ENCODE measurements around the gene DCAF10. TPM values are rescaled to one million over a fixed set of nuclear protein-coding genes. Genes with fewer than 3 reads are reported as not detected.
"Not testable (repeated sequence)": the region's sequence is repeated elsewhere in the genome, so short reads cannot be mapped to it uniquely, and the experiment has no call there.

Gene DCAF10
- total and polyA plus RNA-seq, 3 experiments from 2014 or later: 14.9 to 27.2 (median 15.1) TPM

- Histone ChIP-seq H3K27me3 (ENCODE audit: insufficient read depth, low read length, poor library complexity, severe bottlenecking) (no peaks in the 10 kb centered on the region), H3K27ac (ENCODE audit: low read depth, low read length) (no peak overlapping the region), H3K4me3 (ENCODE audit: low read length) (no peak overlapping the region), H3K9me3 (ENCODE audit: low read length) (no peaks in the 10 kb centered on the region), H3K4me1 (ENCODE audit: insufficient read depth, low read length) (peaks cover 12% of the 10 kb centered on the region), H3K36me3 (ENCODE audit: insufficient read depth, low read length) (no peaks in the 10 kb centered on the region)
- H3K4me1 Mint-ChIP-seq: peaks cover 10 to 19% (median 15%) of the 10 kb centered on the region in 3 donors
- POLR2A ChIA-PET: no interaction called here
- H3K36me3 Mint-ChIP-seq: peaks cover 0 to 3% (median 0%) of the 10 kb centered on the region in 3 donors
- no peaks in the 10 kb centered on the region for H3K9me3 Mint-ChIP-seq
- CTCF ChIA-PET: no interaction called here
- H3K27me3 Mint-ChIP-seq: peaks cover 0 to 5% of the 10 kb centered on the region in 2 donors
- DNase-seq: no peak
- no peak overlapping the region for H3K4me3 Mint-ChIP-seq
- H3K27ac Mint-ChIP-seq: no peak overlapping the region
Observed at GRCh38 chr9:37908283-37908682, 107.7 kb downstream of the DCAF10 start.

- Histone ChIP-seq H3K4me3 (ENCODE audit: low read length) (no peak overlapping the region), H3K36me3 (ENCODE audit: insufficient read depth, low read length) (no peaks in the 10 kb centered on the region), H3K27me3 (ENCODE audit: insufficient read depth, low read length, poor library complexity, severe bottlenecking) (no peaks in the 10 kb centered on the region), H3K4me1 (ENCODE audit: insufficient read depth, low read length) (peaks cover 12% of the 10 kb centered on the region), H3K9me3 (ENCODE audit: low read length) (no peaks in the 10 kb centered on the region), H3K27ac (ENCODE audit: low read depth, low read length) (no peak overlapping the region)
- H3K9me3 Mint-ChIP-seq: no peaks in the 10 kb centered on the region
- peaks cover 9 to 21% (median 14%) of the 10 kb centered on the region in 3 donors for H3K4me1 Mint-ChIP-seq
- no peak for DNase-seq
- ChIA-PET POLR2A (no interaction called here), CTCF (no interaction called here)
- no peak overlapping the region for H3K4me3 Mint-ChIP-seq
- peaks cover 4 to 5% of the 10 kb centered on the region in 2 donors for H3K27me3 Mint-ChIP-seq
- peaks cover 0 to 2% (median 0%) of the 10 kb centered on the region in 3 donors for H3K36me3 Mint-ChIP-seq
- H3K27ac Mint-ChIP-seq: peak overlapping the region in 1 of 8 donors; percentile 17
Observed at GRCh38 chr9:37908698-37909186, 108.1 kb downstream of the DCAF10 start.

GRCh38 chr9:37909326-37909725 is 108.7 kb downstream of the DCAF10 start:
- DNase-seq: no peak
- Mint-ChIP-seq H3K9me3 (no peaks in the 10 kb centered on the region), H3K4me1 (peaks cover 6 to 20% (median 12%) of the 10 kb centered on the region in 3 donors), H3K4me3 (no peak overlapping the region), H3K27ac (peak overlapping the region in 1 of 8 donors; percentile 17), H3K36me3 (no peaks in the 10 kb centered on the region), H3K27me3 (peaks cover 2 to 4% of the 10 kb centered on the region in 2 donors)
- Histone ChIP-seq H3K9me3 (ENCODE audit: low read length) (no peaks in the 10 kb centered on the region), H3K27ac (ENCODE audit: low read depth, low read length) (no peak overlapping the region), H3K36me3 (ENCODE audit: insufficient read depth, low read length) (no peaks in the 10 kb centered on the region), H3K27me3 (ENCODE audit: insufficient read depth, low read length, poor library complexity, severe bottlenecking) (no peaks in the 10 kb centered on the region), H3K4me3 (ENCODE audit: low read length) (no peak overlapping the region), H3K4me1 (ENCODE audit: insufficient read depth, low read length) (peaks cover 11% of the 10 kb centered on the region)
- CTCF ChIA-PET: no interaction called here
- POLR2A ChIA-PET: no interaction called here

- H3K27ac Mint-ChIP-seq; H3K9me3 Mint-ChIP-seq; H3K4me1 ChIP-seq (ENCODE audit: insufficient read depth, low read length); DNase-seq; H3K36me3 Mint-ChIP-seq; H3K27me3 ChIP-seq (ENCODE audit: insufficient read depth, low read length, poor library complexity, severe bottlenecking); CTCF ChIA-PET; H3K4me3 Mint-ChIP-seq; H3K36me3 ChIP-seq (ENCODE audit: insufficient read depth, low read length); H3K27me3 Mint-ChIP-seq; H3K4me3 ChIP-seq (ENCODE audit: low read length); H3K9me3 ChIP-seq (ENCODE audit: low read length); H3K27ac ChIP-seq (ENCODE audit: low read depth, low read length); POLR2A ChIA-PET: not testable (repeated sequence)
- peaks cover 2 to 14% (median 7%) of the 10 kb centered on the region in 3 donors for H3K4me1 Mint-ChIP-seq
Observed at GRCh38 chr9:37909836-37910235, 109.2 kb downstream of the DCAF10 start.

DNA sequence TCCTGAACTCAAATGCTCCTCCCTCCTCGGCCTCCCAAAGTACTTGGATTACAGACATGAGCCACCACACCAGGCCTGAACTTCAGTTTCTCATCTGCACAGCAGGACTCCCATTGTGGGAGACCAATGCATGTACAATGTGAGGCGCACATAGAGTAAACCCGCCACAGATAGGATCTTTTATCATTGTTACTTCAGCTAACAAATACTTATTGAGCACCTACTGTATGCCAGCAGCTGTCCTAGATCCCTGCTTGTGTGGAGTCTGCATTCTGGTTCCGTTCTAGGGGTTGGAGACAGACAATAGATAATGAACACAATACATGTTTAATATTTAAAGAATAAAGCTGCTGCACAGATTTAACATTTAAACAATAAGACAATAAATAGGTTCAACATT is 109.7 kb downstream of the DCAF10 start:
- CTCF ChIA-PET: no interaction called here
- peaks cover 0 to 4% of the 10 kb centered on the region in 2 donors for H3K27me3 Mint-ChIP-seq
- Histone ChIP-seq H3K9me3 (ENCODE audit: low read length) (no peaks in the 10 kb centered on the region), H3K36me3 (ENCODE audit: insufficient read depth, low read length) (no peaks in the 10 kb centered on the region), H3K4me3 (ENCODE audit: low read length) (no peak overlapping the region), H3K4me1 (ENCODE audit: insufficient read depth, low read length) (peaks cover 2% of the 10 kb centered on the region), H3K27me3 (ENCODE audit: insufficient read depth, low read length, poor library complexity, severe bottlenecking) (no peaks in the 10 kb centered on the region), H3K27ac (ENCODE audit: low read depth, low read length) (no peak overlapping the region)
- no peaks in the 10 kb centered on the region for H3K36me3 Mint-ChIP-seq
- POLR2A ChIA-PET: no interaction called here
- H3K9me3 Mint-ChIP-seq: no peaks in the 10 kb centered on the region
- peak in 1 of 5 donors; percentile 8 for DNase-seq
- no peak overlapping the region for H3K27ac Mint-ChIP-seq
- peaks cover 1 to 10% (median 2%) of the 10 kb centered on the region in 3 donors for H3K4me1 Mint-ChIP-seq
- H3K4me3 Mint-ChIP-seq: no peak overlapping the region

DNA sequence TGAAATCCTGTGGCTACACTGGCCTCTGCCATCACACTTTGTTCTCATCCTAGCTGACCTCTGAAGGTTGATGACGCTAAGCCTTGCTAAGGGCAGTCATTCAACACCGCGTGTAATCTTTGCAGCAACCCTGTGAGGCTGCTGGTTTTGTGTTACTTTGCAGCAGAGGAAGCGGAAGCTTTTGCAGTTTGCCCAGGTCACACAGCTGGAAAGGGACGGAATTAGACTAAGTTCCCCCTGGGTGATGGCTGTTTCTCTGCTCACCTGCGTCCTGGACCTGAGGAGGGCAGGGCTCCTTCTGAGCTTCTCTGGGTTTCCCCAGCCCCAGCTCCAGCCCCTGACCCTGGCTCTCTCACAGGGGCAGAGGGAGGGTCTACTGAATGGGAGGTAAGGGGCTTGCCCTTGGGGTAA is 110.7 kb downstream of the DCAF10 start:
- no peaks in the 10 kb centered on the region for H3K9me3 Mint-ChIP-seq
- Histone ChIP-seq H3K4me1 (ENCODE audit: insufficient read depth, low read length) (no peaks in the 10 kb centered on the region), H3K36me3 (ENCODE audit: insufficient read depth, low read length) (no peaks in the 10 kb centered on the region), H3K4me3 (ENCODE audit: low read length) (no peak overlapping the region), H3K27ac (ENCODE audit: low read depth, low read length) (no peak overlapping the region), H3K27me3 (ENCODE audit: insufficient read depth, low read length, poor library complexity, severe bottlenecking) (no peaks in the 10 kb centered on the region), H3K9me3 (ENCODE audit: low read length) (no peaks in the 10 kb centered on the region)
- DNase-seq: peak in 1 of 5 donors; percentile 21
- no peaks in the 10 kb centered on the region for H3K36me3 Mint-ChIP-seq
- ChIA-PET CTCF (interaction anchor here (1.5 to 1.7 kb wide), 2 partner anchors 8 to 177 kb away, joined by 6 to 9 read pairs; partner anchors contain the start of gene SLC25A51), POLR2A (no interaction called here)
- H3K27ac Mint-ChIP-seq: no peak overlapping the region
- peaks cover 0 to 3% (median 0%) of the 10 kb centered on the region in 3 donors for H3K4me1 Mint-ChIP-seq
- peaks cover 2 to 4% of the 10 kb centered on the region in 2 donors for H3K27me3 Mint-ChIP-seq
- no peak overlapping the region for H3K4me3 Mint-ChIP-seq

DNA sequence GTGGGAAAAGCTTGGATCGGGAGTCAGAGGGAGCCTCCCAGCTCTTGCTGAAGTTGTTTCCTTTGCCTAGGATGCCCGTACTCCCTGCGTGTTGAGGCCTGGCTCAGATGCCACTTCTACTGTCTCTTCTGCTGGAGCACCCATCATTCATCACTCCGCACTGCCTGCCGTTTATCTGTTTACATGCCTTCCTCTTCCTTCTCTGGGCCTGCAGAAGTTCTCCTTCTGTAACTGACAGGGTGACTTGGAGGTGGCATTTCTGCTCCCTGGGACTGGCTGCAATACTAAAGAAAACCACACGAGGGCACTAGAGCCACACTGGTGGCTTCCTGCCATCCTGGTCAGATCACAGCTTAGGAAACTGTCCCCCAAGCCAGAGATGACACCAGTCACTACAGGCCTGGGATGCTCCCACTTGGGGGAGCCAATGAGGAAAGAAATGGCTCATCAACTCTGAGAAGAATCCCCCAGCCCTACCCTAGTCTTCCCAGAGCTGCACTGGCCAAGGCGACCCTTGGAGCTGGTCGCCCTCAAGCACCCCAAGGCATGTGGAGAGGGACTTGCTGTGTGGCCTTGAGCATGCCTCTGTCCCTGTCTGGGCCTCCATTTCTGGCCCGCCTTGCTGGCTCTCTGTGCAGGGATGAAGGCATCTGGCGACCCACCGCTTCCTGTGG is 113.0 kb downstream of the DCAF10 start:
- H3K4me1 ChIP-seq (ENCODE audit: insufficient read depth, low read length): no peaks in the 10 kb centered on the region
- H3K27me3 Mint-ChIP-seq: peaks cover 2 to 4% of the 10 kb centered on the region in 2 donors
- no peaks in the 10 kb centered on the region for H3K9me3 ChIP-seq (ENCODE audit: low read length)
- peaks cover 0 to 3% (median 0%) of the 10 kb centered on the region in 3 donors for H3K4me1 Mint-ChIP-seq
- no peaks in the 10 kb centered on the region for H3K36me3 Mint-ChIP-seq
- peak; percentile 57 to 83 (median 65) for DNase-seq
- ChIA-PET POLR2A (interaction anchor here (1.0 kb wide), 1 partner anchor 10 kb away, joined by 3 read pairs; no protein-coding TSS in a partner anchor), CTCF (interaction anchor here (0.7 to 3.0 kb wide), 20 partner anchors 9 to 521 kb away, joined by 3 to 28 read pairs (median 4); no protein-coding TSS in a partner anchor)
- no peak overlapping the region for H3K4me3 Mint-ChIP-seq
- no peaks in the 10 kb centered on the region for H3K36me3 ChIP-seq (ENCODE audit: insufficient read depth, low read length)
- H3K27ac ChIP-seq (ENCODE audit: low read depth, low read length): no peak overlapping the region
- no peaks in the 10 kb centered on the region for H3K9me3 Mint-ChIP-seq
- H3K27me3 ChIP-seq (ENCODE audit: insufficient read depth, low read length, poor library complexity, severe bottlenecking): no peaks in the 10 kb centered on the region
- no peak overlapping the region for H3K4me3 ChIP-seq (ENCODE audit: low read length)
- H3K27ac Mint-ChIP-seq: no peak overlapping the region

DNA sequence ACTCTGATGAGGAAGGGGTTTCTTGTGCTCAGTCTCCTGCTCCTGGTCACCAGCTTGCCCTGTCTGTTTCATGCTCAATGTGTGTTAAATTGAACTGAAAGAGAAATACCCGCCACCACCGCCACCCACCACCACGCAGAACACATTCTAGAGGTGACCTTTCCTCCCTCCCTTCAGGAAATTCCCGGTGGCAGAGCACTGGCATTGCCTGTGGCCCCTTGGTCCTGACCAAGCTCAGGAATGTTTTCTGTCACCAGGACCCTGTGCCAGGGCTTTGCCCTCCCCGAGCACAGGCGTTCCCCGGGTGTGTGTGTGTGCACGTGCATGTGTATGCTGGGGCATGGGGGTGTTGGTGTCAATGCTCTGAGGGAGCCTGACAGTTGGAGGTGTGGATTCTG is 113.6 kb downstream of the DCAF10 start:
- no peaks in the 10 kb centered on the region for H3K9me3 Mint-ChIP-seq
- no peaks in the 10 kb centered on the region for H3K27me3 ChIP-seq (ENCODE audit: insufficient read depth, low read length, poor library complexity, severe bottlenecking)
- no peaks in the 10 kb centered on the region for H3K9me3 ChIP-seq (ENCODE audit: low read length)
- H3K27ac Mint-ChIP-seq: no peak overlapping the region
- no peak overlapping the region for H3K4me3 Mint-ChIP-seq
- no peaks in the 10 kb centered on the region for H3K36me3 ChIP-seq (ENCODE audit: insufficient read depth, low read length)
- peaks cover 2 to 4% of the 10 kb centered on the region in 2 donors for H3K27me3 Mint-ChIP-seq
- H3K36me3 Mint-ChIP-seq: no peaks in the 10 kb centered on the region
- H3K4me1 Mint-ChIP-seq: peaks cover 0 to 3% (median 0%) of the 10 kb centered on the region in 3 donors
- DNase-seq: no peak
- ChIA-PET CTCF (interaction anchor here (0.7 to 3.0 kb wide), 21 partner anchors 8 to 521 kb away, joined by 3 to 28 read pairs (median 4); no protein-coding TSS in a partner anchor), POLR2A (interaction anchor here (1.0 kb wide), 1 partner anchor 11 kb away, joined by 3 read pairs; no protein-coding TSS in a partner anchor)
- H3K4me3 ChIP-seq (ENCODE audit: low read length): no peak overlapping the region
- H3K4me1 ChIP-seq (ENCODE audit: insufficient read depth, low read length): no peaks in the 10 kb centered on the region
- no peak overlapping the region for H3K27ac ChIP-seq (ENCODE audit: low read depth, low read length)

Measured in CD8-positive, alpha-beta memory T cell (primary cell).